Measurements from ENCODE around the gene SNCAIP.
"Not testable (repeated sequence)": the region's sequence is repeated elsewhere in the genome, so short reads cannot be mapped to it uniquely, and the experiment has no call there.

SNCAIP gene

DNA sequence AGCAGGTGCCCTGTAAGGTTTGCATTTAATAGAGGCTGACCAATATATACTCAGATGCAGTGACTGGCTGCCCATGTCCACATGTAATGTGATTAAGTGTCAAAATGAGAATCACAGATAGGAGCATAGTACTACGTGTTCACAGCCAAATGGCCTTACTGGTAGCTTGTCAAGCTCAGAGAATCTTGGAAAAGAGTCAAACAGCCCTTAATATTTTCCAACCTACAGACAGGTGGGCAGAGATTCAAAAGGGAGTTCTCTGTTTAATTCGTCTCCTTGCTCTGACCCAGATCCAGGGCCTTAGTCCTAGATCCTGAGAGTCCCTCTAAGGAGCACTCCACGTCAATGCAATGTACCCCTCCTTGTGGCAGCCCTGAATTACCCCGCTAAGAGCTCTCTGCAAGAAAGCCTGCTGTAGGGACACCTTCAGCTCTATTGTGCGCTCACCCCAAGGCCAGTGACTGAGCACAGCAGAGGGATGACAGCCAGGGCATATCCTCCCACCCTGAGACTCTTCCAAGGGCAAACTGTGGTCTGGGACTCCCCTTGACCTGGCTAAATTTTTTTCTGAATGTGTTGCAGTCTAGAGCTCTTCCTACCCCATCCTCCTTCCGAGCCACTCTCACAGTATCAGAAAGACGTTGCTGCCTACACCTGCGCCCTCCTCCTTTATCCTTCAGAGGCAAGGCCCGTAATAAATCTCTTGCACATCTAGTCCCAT lies 159.2 kb downstream of the SNCAIP start:
- DNase-seq, result no peak

DNA sequence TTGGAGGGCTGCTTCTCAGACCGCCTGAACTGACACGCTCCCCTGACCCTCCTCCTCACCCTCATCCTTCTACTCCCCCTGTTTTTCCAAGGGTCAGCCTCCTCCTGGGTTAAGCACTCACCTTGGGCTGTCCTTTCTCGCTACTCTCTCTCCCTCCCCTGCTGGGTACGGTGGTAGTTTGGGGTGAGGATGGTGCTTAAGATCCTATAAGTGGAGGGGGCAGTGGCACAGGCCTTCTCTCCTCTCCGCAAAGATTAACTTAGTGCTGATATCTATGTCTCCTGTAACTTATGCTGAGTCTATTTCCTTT lies 159.7 kb downstream of the SNCAIP start:
- DNase-seq, result no peak

DNA sequence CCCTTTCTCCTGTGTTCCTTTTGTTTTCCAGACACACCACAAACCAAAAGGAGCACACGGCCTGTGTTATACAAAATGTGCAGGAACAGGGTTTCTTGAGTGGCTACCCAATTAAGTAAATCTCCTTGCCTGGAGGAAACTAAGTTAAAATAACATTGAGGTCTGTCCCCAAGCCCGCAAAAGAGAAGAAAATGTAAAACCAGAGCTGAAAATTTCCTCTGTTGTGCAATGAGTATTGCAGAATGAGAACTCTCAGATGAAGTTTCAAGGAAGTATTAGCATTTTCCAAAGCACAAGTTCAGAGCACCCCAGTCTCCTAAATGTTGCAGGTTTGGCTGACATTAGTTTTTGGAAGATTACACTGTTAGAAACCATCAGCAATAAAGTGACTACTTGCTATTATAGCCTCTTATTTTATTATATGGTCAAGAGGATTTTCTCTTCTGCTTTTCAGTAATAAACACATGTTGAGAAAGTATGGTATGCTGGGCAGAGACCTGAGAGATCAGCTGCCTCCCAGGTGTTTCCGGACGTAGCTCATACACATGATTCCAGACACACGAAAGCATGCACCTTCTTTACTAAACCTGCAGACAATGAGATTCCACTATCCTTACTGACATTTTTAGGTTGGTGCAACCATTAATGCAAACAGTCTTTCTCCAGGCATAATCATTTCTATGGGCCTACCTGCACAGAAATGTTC lies 161.3 kb downstream of the SNCAIP start:
- no peak for DNase-seq

DNA sequence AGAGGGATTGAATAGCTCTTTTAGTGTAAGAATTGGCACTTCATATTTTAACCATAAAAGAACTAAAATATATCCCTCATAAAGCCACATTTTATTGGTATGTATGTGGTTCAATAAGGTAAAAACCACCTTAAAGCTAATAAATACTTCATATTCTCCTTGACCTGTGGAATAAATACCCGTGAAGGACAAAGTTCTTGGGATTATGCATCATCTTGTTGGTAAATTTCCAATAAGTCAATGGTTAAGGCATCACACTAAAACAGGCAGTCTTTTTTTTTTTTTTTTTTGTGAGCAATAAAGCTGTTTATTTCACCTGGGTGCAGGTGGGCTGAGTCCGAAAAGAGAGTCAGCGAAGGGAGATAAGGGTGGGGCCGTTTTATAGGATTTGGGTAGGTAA lies 161.9 kb downstream of the SNCAIP start:
- DNase-seq, result no peak

DNA sequence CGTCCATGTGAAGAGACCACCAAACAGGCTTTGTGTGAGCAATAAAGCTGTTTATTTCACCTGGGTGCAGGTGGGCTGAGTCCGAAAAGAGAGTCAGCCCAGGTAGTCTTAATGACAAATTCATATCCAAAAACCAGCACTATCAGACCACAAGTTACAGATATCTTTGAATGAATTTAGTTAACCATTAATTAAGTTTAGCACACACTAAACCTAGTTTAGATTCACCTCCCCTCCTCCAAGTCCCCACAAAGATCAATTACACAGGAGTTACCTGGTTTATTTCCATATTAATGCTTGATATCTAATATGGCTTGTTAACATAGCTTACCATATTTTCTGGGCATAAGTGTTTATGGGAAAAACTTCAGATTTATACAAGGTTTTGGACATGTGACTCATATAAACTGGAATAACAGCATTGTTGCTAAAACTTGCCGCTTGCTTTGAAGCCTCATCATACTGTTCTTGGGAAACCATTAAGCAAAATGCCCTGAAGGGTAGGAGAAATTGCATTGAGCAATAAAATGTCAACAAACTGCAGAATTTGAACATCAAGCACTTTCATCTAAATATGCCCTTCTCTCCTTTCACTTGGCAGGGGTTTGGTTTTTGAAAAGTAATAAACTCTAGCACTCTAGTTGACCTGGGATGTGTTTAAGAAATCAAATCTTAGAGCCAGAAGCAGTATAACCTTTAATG lies 166.9 kb downstream of the SNCAIP start:
- DNase-seq, result peak; percentile 8

DNA sequence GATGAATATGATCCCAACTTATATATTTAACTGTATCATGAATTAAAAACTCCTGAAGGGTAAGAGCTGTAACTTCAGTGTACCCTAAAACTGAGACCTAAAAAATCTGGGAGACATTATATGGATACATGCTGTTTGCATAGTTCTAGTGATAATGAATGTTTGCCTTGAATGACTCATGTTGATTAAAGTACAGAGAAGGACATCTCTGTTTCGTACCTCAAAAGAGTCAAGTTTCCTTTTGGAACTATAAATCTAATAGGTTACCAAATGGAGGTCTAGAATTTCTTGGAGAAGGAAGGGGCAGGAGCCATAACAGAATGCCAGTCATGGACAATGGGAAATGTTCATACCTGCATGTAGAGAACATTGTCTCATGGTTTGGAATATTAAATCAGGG lies 168.1 kb downstream of the SNCAIP start:
- DNase-seq, result no peak

DNA sequence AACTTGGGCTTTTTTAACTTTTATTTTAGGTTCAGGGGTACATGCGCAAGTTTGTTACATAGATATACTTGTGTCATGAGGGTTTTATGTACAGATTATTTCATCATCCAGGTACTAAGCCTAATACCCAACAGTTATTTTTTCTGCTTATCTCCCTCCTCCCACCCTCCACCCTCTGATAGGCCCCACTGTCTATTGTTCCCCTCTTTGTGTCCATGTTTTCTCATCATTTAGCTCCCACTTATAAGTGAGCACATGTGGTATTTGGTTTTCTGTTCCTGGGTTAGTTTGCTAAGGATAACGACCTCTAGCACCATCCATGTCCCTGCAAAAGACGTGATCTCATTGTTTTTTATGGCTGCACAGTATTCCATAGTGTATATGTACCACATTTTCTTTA lies 172.1 kb downstream of the SNCAIP start:
- no peak for DNase-seq

DNA sequence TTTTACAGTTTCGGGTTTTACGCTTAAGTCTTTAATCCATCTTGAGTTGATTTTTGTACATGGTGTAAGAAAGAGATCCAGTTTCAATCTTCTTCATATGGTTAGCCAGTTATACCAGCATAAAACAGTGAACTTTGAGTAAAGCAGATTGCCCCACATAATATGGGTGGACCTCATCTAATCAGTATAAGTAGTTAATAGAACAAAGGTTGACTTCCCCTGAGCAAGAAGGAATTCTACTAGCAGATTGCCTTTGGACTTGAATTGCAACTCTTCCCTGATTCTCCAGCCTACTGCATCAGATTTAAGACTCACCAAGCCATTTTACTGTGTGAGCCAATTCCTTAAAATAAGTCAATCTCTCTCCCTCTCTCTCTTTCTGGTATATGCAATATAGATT lies 173.2 kb downstream of the SNCAIP start:
- no peak for DNase-seq

DNA sequence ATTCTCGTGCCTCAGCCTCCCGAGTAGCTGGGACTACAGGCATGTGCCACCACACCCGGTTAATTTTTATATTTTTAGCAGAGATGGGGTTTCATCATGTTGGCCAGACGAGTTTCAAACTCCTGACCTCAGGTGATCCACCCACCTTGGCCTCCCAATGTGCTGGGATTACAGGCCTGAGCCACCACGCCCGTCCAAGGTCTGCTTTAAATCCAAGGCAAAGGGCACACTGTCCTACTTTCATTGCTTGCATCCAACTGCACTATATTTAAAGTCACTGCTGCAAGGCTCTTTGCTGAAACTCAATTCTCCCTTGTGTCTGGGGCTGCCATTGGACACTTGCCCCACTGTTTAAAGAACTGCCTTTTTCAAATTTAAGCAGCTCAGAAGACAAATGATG lies 174.6 kb downstream of the SNCAIP start:
- not testable (repeated sequence) for DNase-seq

DNA sequence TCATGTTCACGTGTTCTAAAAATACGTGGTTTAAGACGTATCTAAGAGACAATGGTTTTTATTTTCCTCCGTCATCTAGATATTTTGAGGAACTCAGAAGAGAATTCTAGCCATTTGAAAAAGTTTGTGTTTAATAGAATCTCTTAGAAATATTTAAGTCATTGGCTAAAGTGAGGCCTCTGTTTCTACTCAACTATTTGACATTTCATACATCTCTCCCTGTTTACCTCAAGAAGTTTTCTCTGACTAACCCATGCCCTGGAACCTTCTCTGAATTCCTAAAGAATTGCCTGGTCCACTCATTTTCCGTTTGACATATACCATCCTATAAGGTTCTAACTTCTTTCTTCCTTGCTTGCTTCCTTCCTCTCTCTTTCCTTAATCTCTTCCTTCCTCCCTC lies 178.7 kb downstream of the SNCAIP start:
- DNase-seq, result no peak

DNA sequence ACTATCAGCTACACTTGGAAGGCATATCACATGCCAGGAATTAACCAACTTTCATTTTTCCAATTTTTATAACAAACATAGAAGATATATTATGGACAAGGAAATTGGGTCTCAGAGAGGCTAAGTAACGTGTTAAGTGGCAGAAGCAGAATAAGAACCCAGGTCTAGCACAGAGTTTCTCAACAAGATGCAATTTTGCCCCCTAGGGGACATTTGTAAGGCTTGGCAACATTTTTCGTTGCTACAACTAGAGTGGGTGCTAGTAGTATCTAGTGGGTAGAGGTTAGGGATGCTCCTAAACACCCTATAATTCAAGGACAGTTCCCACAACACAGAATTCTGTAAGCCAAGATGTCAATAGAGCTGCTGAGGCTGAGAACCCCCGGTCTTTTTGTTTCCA lies 180.6 kb downstream of the SNCAIP start:
- peak; percentile 8 for DNase-seq

DNA sequence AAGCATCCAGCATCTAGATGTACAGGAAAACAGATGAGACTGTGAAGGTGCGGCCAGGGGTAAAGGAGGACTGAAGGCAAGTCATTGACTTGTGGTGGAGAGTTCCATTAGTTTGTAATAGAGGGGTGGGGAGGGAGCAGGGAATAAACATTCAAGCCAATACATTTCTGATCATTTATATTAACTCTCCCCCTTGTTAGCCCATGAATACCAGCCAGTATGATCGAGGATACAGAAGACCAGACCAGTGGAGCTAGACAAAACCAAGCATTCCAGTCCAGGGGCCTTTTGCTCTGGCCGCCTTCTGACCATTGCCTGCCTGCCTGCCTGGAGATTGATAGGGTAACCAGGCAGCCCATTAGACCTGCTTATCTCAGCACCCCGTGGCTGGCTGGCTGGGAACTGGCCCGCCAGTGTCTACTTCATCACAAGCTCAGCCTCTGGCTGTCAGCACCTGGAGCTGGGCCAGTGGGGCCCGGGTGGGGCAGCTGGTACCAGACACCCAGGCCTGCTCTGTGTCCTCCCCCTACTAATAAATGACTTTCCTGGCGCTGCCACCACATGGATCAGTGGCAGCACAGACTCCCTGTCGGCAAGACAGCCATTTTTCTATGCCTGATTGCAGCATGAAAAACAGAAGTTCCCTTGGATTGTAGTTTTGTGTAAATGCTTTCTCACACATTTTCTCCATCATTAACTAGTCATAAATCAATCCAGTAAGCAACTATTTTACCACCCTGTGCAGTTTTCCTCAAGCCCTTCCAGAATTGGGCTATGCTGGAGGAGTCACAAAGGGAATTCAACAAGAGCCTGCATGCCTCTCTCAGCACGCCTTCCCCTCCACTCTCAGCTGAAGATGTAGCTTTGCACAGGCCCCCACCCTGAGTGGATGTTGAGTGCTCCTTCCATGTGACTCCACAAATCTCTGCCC lies 181.3 kb downstream of the SNCAIP start:
- peak; percentile 18 for DNase-seq

DNA sequence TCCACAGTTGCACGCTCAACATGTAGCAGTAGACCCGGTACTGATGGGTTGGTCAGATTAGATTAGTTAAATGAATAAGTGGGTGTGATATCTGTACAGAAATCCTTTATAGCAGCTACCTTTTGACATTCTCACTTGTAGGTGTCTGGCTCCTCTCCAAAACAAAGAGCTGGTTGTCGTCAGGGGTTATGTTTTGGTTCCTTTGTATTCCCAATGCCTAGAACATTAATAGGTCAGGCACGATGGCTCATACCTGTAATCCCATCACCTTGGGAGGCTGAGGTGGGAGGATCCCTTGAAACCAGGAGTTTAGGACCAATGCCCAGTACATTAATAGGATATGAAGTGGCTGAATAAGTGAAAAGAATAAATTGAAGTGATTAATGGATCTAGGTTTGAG lies 182.1 kb downstream of the SNCAIP start:
- no peak for DNase-seq

DNA sequence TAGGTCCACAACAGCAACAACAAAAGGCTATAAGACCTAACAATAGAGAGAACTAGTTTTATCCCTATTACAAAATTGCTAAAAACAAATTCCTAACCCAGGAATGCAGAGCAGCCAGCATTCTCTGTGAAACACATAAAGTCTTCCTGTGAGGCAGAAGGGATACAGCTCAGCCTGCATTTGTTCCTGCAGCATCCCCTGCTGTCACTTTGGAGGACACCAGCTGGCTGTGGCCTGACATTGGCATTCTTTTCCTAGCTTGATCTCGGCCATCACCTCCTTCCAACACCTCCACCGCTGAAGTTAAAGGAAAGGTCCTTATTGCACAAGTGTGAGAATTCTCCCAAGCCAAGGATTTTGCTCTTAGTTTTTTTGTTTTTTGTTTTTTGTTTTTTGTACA lies 186.1 kb downstream of the SNCAIP start:
- peak; percentile 39 for DNase-seq

DNA sequence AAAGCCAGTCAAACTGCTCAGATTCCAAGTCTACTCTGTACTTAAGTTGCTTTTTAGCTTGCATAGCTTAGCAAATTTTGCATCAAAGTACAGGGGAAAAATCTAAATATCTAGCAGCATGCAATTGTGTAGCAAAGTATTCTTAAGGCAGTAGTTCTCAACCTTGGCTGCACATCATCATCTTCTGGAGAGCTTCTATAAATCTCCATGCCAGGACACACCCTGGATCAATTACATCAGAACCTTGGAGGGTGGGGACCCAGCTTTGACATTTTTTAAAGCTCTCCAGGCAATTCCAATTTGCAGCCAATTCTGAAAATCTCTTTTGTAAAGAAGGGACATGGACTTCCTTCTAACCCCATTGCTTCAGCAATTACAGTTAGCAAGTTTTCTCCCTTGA lies 187.5 kb downstream of the SNCAIP start:
- no peak for DNase-seq

DNA sequence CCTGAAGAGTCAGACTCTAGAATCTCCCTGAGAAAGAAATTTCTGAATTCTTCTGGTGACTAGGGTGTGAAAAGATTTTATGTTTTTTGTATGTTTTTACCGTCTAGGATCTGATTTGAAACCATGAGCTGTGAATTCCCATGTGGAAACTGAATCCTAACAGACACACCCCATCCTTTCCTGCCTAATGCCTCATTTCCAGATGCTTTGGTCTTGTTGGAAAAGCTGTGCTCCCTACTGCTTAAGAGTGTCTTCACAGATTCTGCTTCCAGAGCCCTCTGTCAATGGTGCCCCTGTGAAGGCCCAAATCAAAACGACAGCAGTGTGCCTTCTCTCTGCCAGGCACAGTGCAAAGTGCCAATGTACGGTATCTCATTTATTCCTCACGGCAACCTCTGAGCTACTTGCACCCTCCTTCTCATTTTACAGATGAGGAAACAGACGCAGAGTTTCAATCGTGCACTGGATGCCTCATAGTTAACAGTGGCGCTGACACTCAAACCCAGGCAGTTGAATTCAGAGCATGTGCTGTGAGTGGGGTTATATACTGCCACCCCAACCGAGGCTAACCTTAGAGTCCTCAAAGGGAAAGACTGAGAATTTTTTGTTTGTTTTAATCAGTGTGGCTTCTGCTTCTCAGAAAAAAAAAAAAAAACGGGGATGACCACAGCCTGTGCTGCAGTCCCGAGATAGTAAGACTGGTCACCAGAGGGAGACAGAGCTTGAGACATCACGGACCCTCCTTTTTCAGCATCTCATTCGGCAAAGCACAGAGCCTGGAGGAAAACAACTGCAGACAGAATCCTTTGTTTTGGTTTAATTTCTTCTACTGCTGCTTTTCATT lies 188.4 kb downstream of the SNCAIP start:
- peak; percentile 65 for DNase-seq

DNA sequence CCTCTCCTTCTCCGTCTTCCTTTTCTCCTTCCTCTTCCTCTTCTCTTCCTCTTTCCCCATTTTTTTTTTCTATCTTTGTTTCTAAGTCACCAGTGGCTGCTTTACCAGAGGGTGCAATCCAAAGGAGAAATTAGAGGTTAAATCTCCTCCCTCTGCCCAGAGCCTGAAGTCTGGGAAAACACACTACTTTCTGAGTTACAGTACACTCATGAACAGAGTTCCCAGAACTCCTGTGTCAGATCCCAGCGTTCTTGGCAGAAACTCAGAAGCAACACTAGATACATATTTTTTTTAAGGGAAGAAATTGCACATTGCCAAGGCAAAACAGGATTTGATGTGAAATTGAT lies 189.0 kb downstream of the SNCAIP start:
- DNase-seq, result peak; percentile 11

DNA sequence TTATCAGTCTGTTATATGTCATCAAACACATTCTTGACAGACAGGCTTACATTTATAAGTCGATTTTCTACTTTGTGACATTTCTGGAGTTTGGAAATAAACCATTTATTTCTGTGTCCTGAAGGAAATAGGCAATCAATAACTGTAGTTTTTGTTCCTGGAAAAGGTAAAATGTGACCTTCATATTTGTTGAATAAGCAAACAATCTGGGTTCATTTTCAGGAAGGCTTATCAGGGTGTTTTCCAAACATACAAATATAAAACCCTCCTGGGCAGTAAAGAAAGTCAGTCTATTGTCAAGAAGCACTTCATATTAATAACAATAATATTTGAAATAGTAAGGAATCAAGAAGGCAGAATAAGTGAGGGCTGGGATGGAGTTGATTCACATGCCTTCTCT lies 195.0 kb downstream of the SNCAIP start:
- no peak for DNase-seq

DNA sequence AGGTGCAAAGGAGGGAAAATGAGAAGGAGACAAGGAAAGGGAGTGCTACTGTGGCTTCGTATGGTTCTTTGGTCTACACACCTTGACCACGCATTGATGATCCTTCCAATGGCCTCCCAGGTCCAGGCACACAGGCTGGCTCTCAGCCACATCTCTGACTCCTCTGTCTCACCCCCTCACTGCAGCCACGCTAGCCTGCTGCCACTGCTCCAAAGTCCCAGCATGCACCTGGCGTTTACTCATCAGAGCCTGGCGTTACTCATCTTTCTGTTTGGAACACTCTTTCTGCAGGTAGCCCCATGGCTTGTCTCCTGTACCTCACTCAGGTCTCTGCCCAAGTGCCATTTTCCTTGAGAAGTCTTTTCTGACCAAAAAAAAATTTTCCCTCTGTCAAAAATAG lies 195.5 kb downstream of the SNCAIP start:
- no peak for DNase-seq

DNA sequence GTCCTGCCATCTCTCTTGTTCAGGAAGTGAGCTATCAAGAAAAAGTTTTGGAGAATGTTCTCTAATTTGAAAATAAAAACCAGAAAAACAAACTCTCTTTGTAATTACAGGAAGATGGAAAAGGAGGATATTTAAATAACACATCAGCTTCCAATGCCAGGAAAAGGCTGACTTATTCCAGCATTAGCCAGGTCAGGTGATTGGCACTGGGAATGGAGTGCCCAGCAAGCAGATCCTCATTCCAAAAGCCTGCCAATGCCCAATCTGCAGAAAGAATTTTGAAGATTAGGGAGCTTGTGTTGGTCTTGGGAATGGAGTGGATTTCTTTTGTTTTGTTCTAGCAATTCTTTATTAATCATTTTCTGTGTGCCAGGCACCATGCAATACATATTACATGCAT lies 196.6 kb downstream of the SNCAIP start:
- DNase-seq, result no peak
